ENCODE results near the gene PRDX1. TPM values are rescaled to one million over a fixed set of nuclear protein-coding genes. Genes with fewer than 3 reads are reported as not detected.

PRDX1 gene
- total and polyA plus RNA-seq, 2 of the 8 experiments (the other 6 are each of a cell fraction or from before 2014, with no cell fraction given), result 1,165 to 1,418 TPM

- no peak for DNase-seq (ENCODE audit: low read depth in 1 of 2, low spot score in 2 of 2)
- Histone ChIP-seq H3K36me3 (ENCODE audit: control insufficient read depth in 2 of 4, insufficient read depth in 4 of 4, low read length in 3 of 4) (no peaks in the 10 kb centered on the region), H2BK20ac (ENCODE audit: low read length) (no peak overlapping the region), H3K14ac (ENCODE audit: insufficient read length) (no peak overlapping the region), H3K9ac (replicated peaks in 1 of 4; ENCODE audit: extremely low read depth in 1 of 4, low read depth in 3 of 4, low read length in 3 of 4) (no peak overlapping the region), H2AK5ac (ENCODE audit: low read depth, low read length) (no peak overlapping the region), H2AFZ (ENCODE audit: low read length) (peak overlapping the region; percentile 43; the same call in 1 of the 2 replicates), H3K79me1 (ENCODE audit: low read depth, low read length) (no peaks in the 10 kb centered on the region), H3K27me3 (replicated peaks in 1 of 4; ENCODE audit: control insufficient read depth in 3 of 4, extremely low read depth in 1 of 4, insufficient read depth in 3 of 4, low read length in 3 of 4) (no peaks in the 10 kb centered on the region), H4K20me1 (replicated peaks in 1 of 2; ENCODE audit: control insufficient read depth in 1 of 2, insufficient read depth in 2 of 2, low read length in 2 of 2) (no peaks in the 10 kb centered on the region), H3K4me3 (ENCODE audit: extremely low read depth in 1 of 4, insufficient read depth in 2 of 4, low read depth in 3 of 4, low read length in 4 of 4) (no peak overlapping the region), H3K4me2 (ENCODE audit: insufficient read depth in 1 of 2, low read depth in 2 of 2, low read length in 2 of 2) (no peak overlapping the region), H4K5ac (ENCODE audit: insufficient read length, low read depth, low read length) (no peak overlapping the region), H3K27ac (ENCODE audit: low read depth, low read length) (no peak overlapping the region), H3K4ac (replicated peaks; ENCODE audit: insufficient read length, low read depth, low read length) (no peak overlapping the region), H2BK12ac (ENCODE audit: low read depth, low read length) (no peak overlapping the region), H3K79me2 (ENCODE audit: control insufficient read depth in 1 of 2, insufficient read depth in 2 of 2, low read length in 2 of 2) (no peaks in the 10 kb centered on the region), H3K23me2 (ENCODE audit: low read depth, low read length) (no peaks in the 10 kb centered on the region), H3K4me1 (replicated peaks in 1 of 4; ENCODE audit: control insufficient read depth in 3 of 4, insufficient read depth in 4 of 4, low read length in 3 of 4) (peaks cover 0 to 5% (median 2%) of the 10 kb centered on the region in 4 experiments; a peak in 4 of 7 replicates), H4K8ac (ENCODE audit: extremely low read depth, insufficient read depth, low read length) (no peak overlapping the region), H4K91ac (replicated peaks; ENCODE audit: insufficient read length, low read length) (no peak overlapping the region), H2BK15ac (ENCODE audit: low read length) (no peak overlapping the region), H3K56ac (replicated peaks; ENCODE audit: insufficient read length, low read depth, low read length) (no peak overlapping the region), H3K18ac (ENCODE audit: extremely low read depth, low read length) (no peak overlapping the region), H2BK5ac (ENCODE audit: low read depth, low read length) (no peak overlapping the region), H3K9me3 (ENCODE audit: insufficient read depth in 2 of 2, low read depth in 1 of 2, low read length in 1 of 2) (no peaks in the 10 kb centered on the region), H3K23ac (ENCODE audit: insufficient read length) (no peak overlapping the region), H2BK120ac (replicated peaks; ENCODE audit: low read depth, low read length) (no peak overlapping the region)
- CTCF ChIA-PET (ENCODE audit: partially characterized antibody), result interaction anchor here (0.6 to 2.9 kb wide), 7 partner anchors 11 to 606 kb away, joined by 3 to 21 read pairs (median 4); no protein-coding TSS in a partner anchor
- no peak for FAIRE-seq
- WGBS, 2 experiments (ENCODE audit: extremely low coverage in 1 of 2, insufficient coverage in 1 of 2, insufficient read length in 1 of 2, insufficient replicate concordance in 2 of 2, low coverage in 1 of 2, low lambda C conversion rate in 2 of 2, missing lambda C conversion rate in 1 of 2), result 75% methylated on average over 8 of the region's 8 CpGs; no CpG with 5 or more reads in 1 of the 2 experiments
- no peak for TF ChIP-seq E2F6 (IDR thresholded peaks at IDR 0.05)
- TF ChIP-seq TBP (IDR thresholded peaks at IDR 0.05; ENCODE audit: low read depth, low read length), result no peak
- TF ChIP-seq SIN3A (conservative IDR thresholded peaks at IDR 0.05 in 1 of 2, IDR thresholded peaks at IDR 0.05 in 1 of 2; ENCODE audit: low read depth in 1 of 2, low read length in 2 of 2), result no peak
- no peak for TF ChIP-seq POLR2AphosphoS5 (IDR thresholded peaks at IDR 0.05; ENCODE audit: low read depth, low read length)
- no peak for TF ChIP-seq EP300 (IDR thresholded peaks at IDR 0.05; ENCODE audit: borderline replicate concordance in 1 of 2, low read depth in 2 of 2, low read length in 2 of 2)
- TF ChIP-seq HDAC6 (IDR thresholded peaks at IDR 0.05; ENCODE audit: low read depth, low read length), result no peak
- TF ChIP-seq GTF2F1 (IDR thresholded peaks at IDR 0.05; ENCODE audit: borderline replicate concordance, low read depth, low read length), result no peak
- no peak for TF ChIP-seq RXRA (IDR thresholded peaks at IDR 0.05; ENCODE audit: insufficient read depth, low read depth, low read length)
- TF ChIP-seq GABPA (IDR thresholded peaks at IDR 0.05; ENCODE audit: borderline replicate concordance, insufficient read depth, low read length), result no peak
- POLR2A ChIA-PET (ENCODE audit: partially characterized antibody), result interaction anchor here (0.8 to 35.7 kb wide), 10 partner anchors 8 to 41 kb away, joined by 3 to 741 read pairs (median 8); partner anchors contain the start of genes NASP and PRDX1
Observed at GRCh38 chr1:45543581-45544417, 22.1 kb upstream of the PRDX1 start.

All from H1 (cell line).